Stimulated activated naive B cell treated with anti-CD40 and anti-IgM and Interleukin-4, amounts not matched to agents 10 μg/mL and 1 μg/mL and 100 μg/mL, for 72 hours (primary cell): Measurements from ENCODE around the gene MAS1.

Experiments
- ATAC-seq, 2 donors: fragments of 150-1000 bp; cut with Tn5 transposase; replicated peaks; 2 replicates each; pipeline ENCODE4 v1.10.0; 2021; ENCODE audit warnings: moderate library complexity in 1 of 2
- DNase-seq: peaks from one replicate; pipeline ENCODE4 v3.0.0; 2021
- H3K27ac Mint-ChIP-seq: one replicate; pipeline ENCODE4 v1.8.0; 2022; ENCODE audit warnings: mild to moderate bottlenecking, mixed read lengths
- H3K27me3 Mint-ChIP-seq, 2 donors: one replicate each; pipeline ENCODE4 v1.8.0; 2022; ENCODE audit warnings: mixed read lengths in 2 of 2
- H3K36me3 Mint-ChIP-seq, 2 donors: one replicate each; pipeline ENCODE4 v1.8.0; 2022; ENCODE audit warnings: mixed read lengths in 2 of 2, mild to moderate bottlenecking in 1 of 2
- H3K4me1 Mint-ChIP-seq, 2 donors: one replicate each; pipeline ENCODE4 v1.8.0; 2022; ENCODE audit warnings: mixed read lengths in 2 of 2, mild to moderate bottlenecking in 1 of 2
- H3K4me3 Mint-ChIP-seq, 2 donors: one replicate each; pipeline ENCODE4 v1.8.0; 2022; ENCODE audit warnings: mild to moderate bottlenecking in 2 of 2, mixed read lengths in 2 of 2, moderate library complexity in 1 of 2
- H3K9me3 Mint-ChIP-seq, 2 donors: one replicate each; pipeline ENCODE4 v1.8.0; 2022; ENCODE audit warnings: mixed read lengths in 2 of 2, mild to moderate bottlenecking in 1 of 2

The MAS1 gene

GRCh38 chr6:159866286-159867247 is 24.2 kb upstream of the MAS1 start:
- DNase-seq = no peak
- H3K4me3 Mint-ChIP-seq = no peak overlapping the region
- peaks cover 0 to 2% of the 10 kb centered on the region in 2 donors for H3K4me1 Mint-ChIP-seq
- H3K9me3 Mint-ChIP-seq = peaks cover 0 to 3% of the 10 kb centered on the region in 2 donors
- ATAC-seq = no peak
- peak overlapping the region; percentile 4 for H3K27ac Mint-ChIP-seq
- peaks cover 0 to 18% of the 10 kb centered on the region in 2 donors for H3K27me3 Mint-ChIP-seq
- H3K36me3 Mint-ChIP-seq = peaks cover 0 to 2% of the 10 kb centered on the region in 2 donors

- ATAC-seq (no peak), DNase-seq (no peak)
- peaks cover 0 to 8% of the 10 kb centered on the region in 2 donors for H3K27me3 Mint-ChIP-seq
- peaks cover 0 to 2% of the 10 kb centered on the region in 2 donors for H3K36me3 Mint-ChIP-seq
- H3K9me3 Mint-ChIP-seq = peaks cover 0 to 3% of the 10 kb centered on the region in 2 donors
- H3K27ac Mint-ChIP-seq = no peak overlapping the region
- peaks cover 8 to 15% of the 10 kb centered on the region in 2 donors for H3K4me1 Mint-ChIP-seq
- no peak overlapping the region for H3K4me3 Mint-ChIP-seq
Measured at GRCh38 chr6:159871241-159871640, 19.5 kb upstream of the MAS1 start.

DNA sequence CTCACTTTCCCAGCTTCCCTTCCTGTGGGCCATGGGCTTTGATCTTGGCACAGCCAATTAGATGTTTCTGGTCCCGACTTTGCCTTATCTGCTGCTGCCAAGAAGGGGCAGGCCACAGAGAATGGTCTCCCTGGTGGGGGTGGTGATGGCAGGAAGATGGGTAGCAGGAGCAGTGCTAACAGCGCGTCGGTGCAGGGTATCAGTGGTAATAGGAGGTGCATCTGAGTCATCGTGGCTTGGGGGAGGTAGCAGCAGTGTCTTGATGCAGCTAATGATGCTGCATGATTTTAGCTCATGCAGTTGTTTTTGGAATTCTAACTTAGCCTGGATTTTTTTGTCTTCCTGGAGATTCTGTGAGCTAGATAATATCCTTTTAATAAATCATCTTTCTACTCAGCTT is 18.9 kb upstream of the MAS1 start:
- H3K27me3 Mint-ChIP-seq = peaks cover 0 to 9% of the 10 kb centered on the region in 2 donors
- peaks cover 0 to 3% of the 10 kb centered on the region in 2 donors for H3K9me3 Mint-ChIP-seq
- no peak overlapping the region for H3K4me3 Mint-ChIP-seq
- H3K27ac Mint-ChIP-seq = no peak overlapping the region
- ATAC-seq (peak in 1 of 2 donors; percentile 38), DNase-seq (no peak)
- peaks cover 8 to 15% of the 10 kb centered on the region in 2 donors for H3K4me1 Mint-ChIP-seq
- H3K36me3 Mint-ChIP-seq = peaks cover 0 to 2% of the 10 kb centered on the region in 2 donors

GRCh38 chr6:159874435-159874834 is 16.4 kb upstream of the MAS1 start:
- H3K27me3 Mint-ChIP-seq = peaks cover 0 to 11% of the 10 kb centered on the region in 2 donors
- no peak for ATAC-seq
- no peaks in the 10 kb centered on the region for H3K36me3 Mint-ChIP-seq
- no peaks in the 10 kb centered on the region for H3K9me3 Mint-ChIP-seq
- H3K4me1 Mint-ChIP-seq = peaks cover 8 to 15% of the 10 kb centered on the region in 2 donors
- H3K4me3 Mint-ChIP-seq = no peak overlapping the region
- no peak overlapping the region for H3K27ac Mint-ChIP-seq
- DNase-seq = no peak

GRCh38 chr6:159875194-159875593 is 15.6 kb upstream of the MAS1 start:
- peak; percentile 48 to 67 for ATAC-seq
- Mint-ChIP-seq H3K27ac (no peak overlapping the region), H3K36me3 (no peaks in the 10 kb centered on the region), H3K27me3 (peaks cover 5 to 16% of the 10 kb centered on the region in 2 donors), H3K4me1 (peaks cover 8 to 15% of the 10 kb centered on the region in 2 donors), H3K9me3 (no peaks in the 10 kb centered on the region), H3K4me3 (no peak overlapping the region)
- DNase-seq = no peak

DNA sequence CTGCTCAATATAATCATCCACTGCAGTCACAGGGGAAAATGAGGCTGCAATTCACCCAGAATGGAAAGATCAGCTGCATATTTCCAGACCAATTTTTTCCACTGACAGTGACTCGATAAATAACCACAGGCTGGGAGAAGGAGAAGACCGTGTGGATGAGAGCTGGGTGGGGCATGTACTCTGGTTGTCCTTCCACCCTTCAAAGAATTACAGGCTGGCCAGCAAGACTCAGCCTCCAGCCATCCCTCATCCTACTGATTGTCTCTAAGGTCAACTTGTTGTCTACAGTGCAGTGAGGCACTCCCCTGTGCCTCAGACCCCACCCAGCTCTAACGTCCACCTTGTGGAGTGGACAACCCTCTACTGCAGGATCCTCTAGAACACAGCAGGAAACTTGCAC is 14.5 kb upstream of the MAS1 start:
- Mint-ChIP-seq H3K9me3 (no peaks in the 10 kb centered on the region), H3K4me1 (peaks cover 8 to 15% of the 10 kb centered on the region in 2 donors), H3K4me3 (no peak overlapping the region), H3K27ac (no peak overlapping the region), H3K36me3 (no peaks in the 10 kb centered on the region), H3K27me3 (peaks cover 7 to 17% of the 10 kb centered on the region in 2 donors)
- DNase-seq (no peak), ATAC-seq (no peak)

DNA sequence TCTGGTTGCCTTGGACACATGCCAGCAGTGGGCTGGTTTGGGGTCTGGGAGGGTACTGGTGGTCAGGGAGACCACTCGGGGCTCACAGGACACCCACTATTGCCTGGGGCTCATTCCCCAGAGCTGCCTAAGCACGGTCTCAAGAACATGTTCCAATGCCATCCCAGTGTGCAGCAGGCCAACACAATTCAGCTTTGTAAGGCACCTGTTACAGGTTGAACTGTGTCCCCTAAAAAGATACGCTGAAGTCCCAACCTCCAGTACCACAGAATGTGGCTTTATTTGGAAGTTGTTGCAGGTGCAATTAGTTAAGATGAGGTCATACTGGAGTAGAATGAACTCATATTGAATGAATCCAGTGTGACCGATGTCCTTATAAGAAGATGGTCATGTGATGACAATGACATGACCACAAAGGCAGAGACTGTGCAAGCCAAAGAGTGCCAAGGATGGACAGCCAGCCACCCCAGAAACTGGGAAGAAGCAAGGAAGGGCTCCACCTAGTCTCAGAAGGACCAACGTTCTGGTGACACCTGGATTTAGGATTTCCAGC is 13.5 kb upstream of the MAS1 start:
- H3K36me3 Mint-ChIP-seq = no peaks in the 10 kb centered on the region
- peaks cover 7 to 13% of the 10 kb centered on the region in 2 donors for H3K27me3 Mint-ChIP-seq
- no peaks in the 10 kb centered on the region for H3K9me3 Mint-ChIP-seq
- no peak overlapping the region for H3K27ac Mint-ChIP-seq
- ATAC-seq (no peak), DNase-seq (no peak)
- H3K4me3 Mint-ChIP-seq = no peak overlapping the region
- peaks cover 8 to 15% of the 10 kb centered on the region in 2 donors for H3K4me1 Mint-ChIP-seq

GRCh38 chr6:159878341-159878740 is 12.4 kb upstream of the MAS1 start:
- no peaks in the 10 kb centered on the region for H3K9me3 Mint-ChIP-seq
- peaks cover 7 to 13% of the 10 kb centered on the region in 2 donors for H3K27me3 Mint-ChIP-seq
- H3K36me3 Mint-ChIP-seq = no peaks in the 10 kb centered on the region
- peaks cover 8 to 15% of the 10 kb centered on the region in 2 donors for H3K4me1 Mint-ChIP-seq
- ATAC-seq (no peak), DNase-seq (no peak)
- no peak overlapping the region for H3K27ac Mint-ChIP-seq
- no peak overlapping the region for H3K4me3 Mint-ChIP-seq

GRCh38 chr6:159879856-159880255 is 10.9 kb upstream of the MAS1 start:
- Mint-ChIP-seq H3K36me3 (no peaks in the 10 kb centered on the region), H3K9me3 (no peaks in the 10 kb centered on the region), H3K4me1 (peaks cover 8 to 10% of the 10 kb centered on the region in 2 donors), H3K27ac (no peak overlapping the region), H3K4me3 (no peak overlapping the region), H3K27me3 (peaks cover 7 to 13% of the 10 kb centered on the region in 2 donors)
- DNase-seq (no peak), ATAC-seq (no peak)

DNA sequence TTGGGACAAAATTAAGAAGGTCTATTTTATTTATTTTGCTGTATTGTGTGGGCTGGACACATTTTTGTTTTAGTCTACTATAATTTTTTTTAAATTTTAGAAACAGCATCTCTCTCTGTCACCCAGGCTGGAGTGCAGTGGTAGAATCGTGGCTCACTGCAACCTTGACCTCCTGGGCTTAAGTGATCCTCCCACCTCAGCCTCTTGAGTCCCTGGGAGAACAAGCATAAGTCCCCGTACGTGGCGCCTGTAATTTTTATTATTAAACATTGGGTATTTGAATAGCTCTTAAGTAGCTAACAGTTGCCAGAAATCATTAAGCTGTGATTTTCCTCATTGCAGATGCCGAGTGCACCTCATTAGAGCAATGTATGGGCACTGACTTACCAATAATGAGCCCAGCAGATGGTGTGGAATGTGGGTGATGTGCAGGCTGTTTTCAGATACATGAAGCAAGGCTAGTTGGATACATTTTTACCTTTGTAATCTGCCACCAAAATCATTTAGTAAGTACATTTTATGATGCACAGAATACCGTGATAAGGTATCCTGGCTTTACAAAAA is 10.3 kb upstream of the MAS1 start:
- Mint-ChIP-seq H3K36me3 (no peaks in the 10 kb centered on the region), H3K4me3 (no peak overlapping the region), H3K9me3 (no peaks in the 10 kb centered on the region), H3K4me1 (peaks cover 3 to 4% of the 10 kb centered on the region in 2 donors), H3K27me3 (peaks cover 7 to 13% of the 10 kb centered on the region in 2 donors), H3K27ac (no peak overlapping the region)
- DNase-seq (no peak), ATAC-seq (no peak)

- H3K9me3 Mint-ChIP-seq = no peaks in the 10 kb centered on the region
- no peak overlapping the region for H3K27ac Mint-ChIP-seq
- peaks cover 30 to 45% of the 10 kb centered on the region in 2 donors for H3K27me3 Mint-ChIP-seq
- H3K4me3 Mint-ChIP-seq = no peak overlapping the region
- no peak for DNase-seq
- no peak for ATAC-seq
- H3K4me1 Mint-ChIP-seq = no peaks in the 10 kb centered on the region
- H3K36me3 Mint-ChIP-seq = no peaks in the 10 kb centered on the region
Measured at GRCh38 chr6:159884720-159885119, 6.1 kb upstream of the MAS1 start.

- Mint-ChIP-seq H3K27ac (no peak overlapping the region), H3K36me3 (no peaks in the 10 kb centered on the region), H3K4me1 (no peaks in the 10 kb centered on the region), H3K9me3 (no peaks in the 10 kb centered on the region), H3K27me3 (peaks cover 40 to 48% of the 10 kb centered on the region in 2 donors), H3K4me3 (no peak overlapping the region)
- no peak for ATAC-seq
- DNase-seq = no peak
Measured at GRCh38 chr6:159886270-159886669, 4.5 kb upstream of the MAS1 start.

GRCh38 chr6:159887146-159887545 is 3.6 kb upstream of the MAS1 start:
- no peaks in the 10 kb centered on the region for H3K4me1 Mint-ChIP-seq

DNA sequence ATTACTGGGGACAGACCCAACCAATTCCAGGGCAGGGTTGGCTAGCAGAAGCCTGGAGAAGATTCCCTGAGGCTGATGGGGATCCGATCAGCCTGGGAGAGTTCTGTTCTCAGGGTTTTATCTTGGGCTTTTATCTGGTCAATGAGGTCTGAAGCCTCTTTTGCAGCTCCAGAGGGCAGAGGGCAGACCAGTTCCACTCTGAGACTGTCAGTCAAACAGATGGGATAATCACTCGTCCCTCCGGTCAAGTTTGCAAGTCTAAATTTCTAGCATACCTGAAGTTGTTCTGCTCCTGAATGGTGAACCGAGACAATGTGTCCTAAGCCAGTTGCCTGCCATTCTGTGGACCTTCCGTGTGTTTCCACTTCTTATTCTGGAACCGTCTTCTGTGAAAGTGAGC is 3.0 kb upstream of the MAS1 start:
- Mint-ChIP-seq H3K27me3 (peaks cover 45 to 59% of the 10 kb centered on the region in 2 donors), H3K36me3 (no peaks in the 10 kb centered on the region), H3K9me3 (no peaks in the 10 kb centered on the region), H3K4me3 (no peak overlapping the region), H3K4me1 (no peaks in the 10 kb centered on the region), H3K27ac (no peak overlapping the region)
- no peak for DNase-seq
- no peak for ATAC-seq

More at GRCh38 chr6:159887146-159887545, 3.6 kb upstream of the MAS1 start:
- H3K27me3 Mint-ChIP-seq = peaks cover 41 to 55% of the 10 kb centered on the region in 2 donors
- no peaks in the 10 kb centered on the region for H3K9me3 Mint-ChIP-seq
- no peak overlapping the region for H3K27ac Mint-ChIP-seq
- no peak overlapping the region for H3K4me3 Mint-ChIP-seq
- no peak for ATAC-seq
- no peaks in the 10 kb centered on the region for H3K36me3 Mint-ChIP-seq
- DNase-seq = no peak
